ENCODE data around the gene SLC30A10.

DNA sequence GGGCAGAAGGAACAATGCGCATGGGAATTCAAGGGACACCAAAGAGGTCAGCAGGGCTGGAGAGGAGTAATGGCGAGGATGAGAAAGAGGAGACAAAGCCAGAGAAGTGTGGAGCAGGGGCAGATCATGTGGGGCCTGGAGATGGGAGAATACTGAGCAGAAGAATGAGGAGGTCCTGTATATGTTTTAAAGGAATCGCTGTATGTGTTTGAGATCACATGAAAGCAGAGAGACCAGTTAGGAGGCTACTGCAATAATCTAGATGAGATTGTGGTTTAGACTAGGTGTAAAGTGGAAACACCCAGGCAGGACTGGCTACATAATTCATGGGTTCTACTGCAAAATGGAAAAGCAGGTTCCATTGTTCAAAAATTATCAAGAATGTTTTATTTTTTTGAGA lies 33.3 kb upstream of the SLC30A10 start:
- TF ChIP-seq, protein P1, sequence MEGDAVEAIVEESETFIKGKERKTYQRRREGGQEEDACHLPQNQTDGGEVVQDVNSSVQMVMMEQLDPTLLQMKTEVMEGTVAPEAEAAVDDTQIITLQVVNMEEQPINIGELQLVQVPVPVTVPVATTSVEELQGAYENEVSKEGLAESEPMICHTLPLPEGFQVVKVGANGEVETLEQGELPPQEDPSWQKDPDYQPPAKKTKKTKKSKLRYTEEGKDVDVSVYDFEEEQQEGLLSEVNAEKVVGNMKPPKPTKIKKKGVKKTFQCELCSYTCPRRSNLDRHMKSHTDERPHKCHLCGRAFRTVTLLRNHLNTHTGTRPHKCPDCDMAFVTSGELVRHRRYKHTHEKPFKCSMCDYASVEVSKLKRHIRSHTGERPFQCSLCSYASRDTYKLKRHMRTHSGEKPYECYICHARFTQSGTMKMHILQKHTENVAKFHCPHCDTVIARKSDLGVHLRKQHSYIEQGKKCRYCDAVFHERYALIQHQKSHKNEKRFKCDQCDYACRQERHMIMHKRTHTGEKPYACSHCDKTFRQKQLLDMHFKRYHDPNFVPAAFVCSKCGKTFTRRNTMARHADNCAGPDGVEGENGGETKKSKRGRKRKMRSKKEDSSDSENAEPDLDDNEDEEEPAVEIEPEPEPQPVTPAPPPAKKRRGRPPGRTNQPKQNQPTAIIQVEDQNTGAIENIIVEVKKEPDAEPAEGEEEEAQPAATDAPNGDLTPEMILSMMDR (conservative IDR thresholded peaks at IDR 0.05; ENCODE audit: low read length), result no peak
- no peak for TF ChIP-seq EZH2phosphoT487 (IDR thresholded peaks at IDR 0.05; ENCODE audit: borderline replicate concordance)
